Calu3 (cell line): ENCODE results near the gene GATAD2A. TPM values are rescaled to one million over a fixed set of nuclear protein-coding genes. Genes with fewer than 3 reads are reported as not detected.

Experiments used
- BruUV-seq: library from RNA; stranded (reverse); fragments of 400-500 nt; replicated peaks from 2 replicates; lab custom pipeline; 2021; lab: Mats Ljungman, UMichigan
- CTCF ChIA-PET: fragments of 300-600 bp; sonication (Branson Sonifier 250); formaldehyde crosslinking; loops from one replicate; lab custom pipeline; 2022; ENCODE audit warnings: antibody characterized with exemption; lab: Charles Lee
- DNase-seq: peaks from one replicate; pipeline ENCODE4 v3.0.0; 2022
- H3K27ac Mint-ChIP-seq: one replicate; pipeline ENCODE4 v1.8.0; 2022; ENCODE audit warnings: mixed read lengths; ENCODE audit not compliant: unreplicated experiment
- H3K27me3 Mint-ChIP-seq: one replicate; pipeline ENCODE4 v1.8.0; 2022; ENCODE audit warnings: mixed read lengths; ENCODE audit not compliant: unreplicated experiment
- H3K36me3 Mint-ChIP-seq: one replicate; pipeline ENCODE4 v1.8.0; 2022; ENCODE audit warnings: mild to moderate bottlenecking, moderate library complexity, mixed read lengths; ENCODE audit not compliant: insufficient read depth, unreplicated experiment
- H3K4me1 Mint-ChIP-seq: one replicate; pipeline ENCODE4 v1.8.0; 2022; ENCODE audit warnings: mild to moderate bottlenecking, low read depth, mixed read lengths; ENCODE audit not compliant: unreplicated experiment
- H3K4me3 Mint-ChIP-seq: one replicate; pipeline ENCODE4 v1.8.0; 2022; ENCODE audit warnings: mild to moderate bottlenecking, low read depth, moderate library complexity, mixed read lengths; ENCODE audit not compliant: unreplicated experiment
- H3K9me3 Mint-ChIP-seq: one replicate; pipeline ENCODE4 v1.8.0; 2022; ENCODE audit warnings: low read depth, mixed read lengths; ENCODE audit not compliant: unreplicated experiment
- intact Hi-C: fragments of 100-400 bp; cut with micrococcal nuclease; formaldehyde crosslinking; loops from one replicate; pipeline ENCODE4 v1.10.0; 2022; ENCODE audit not compliant: unreplicated experiment
- total RNA-seq: library from RNA; stranded (reverse); gene quantifications from 2 replicates; pipeline ENCODE4 v1.2.3, GENCODE V29; 2022
- TF ChIP-seq, protein P1 (sequence below): fragments of 200-600 bp; IDR thresholded peaks from one replicate; pipeline ENCODE4 v1.8.0; 2022; ENCODE audit warnings: antibody characterized with exemption; ENCODE audit not compliant: unreplicated experiment

GATAD2A gene
- total RNA-seq, 1 experiment from 2014 or later: 79.8 TPM

DNA sequence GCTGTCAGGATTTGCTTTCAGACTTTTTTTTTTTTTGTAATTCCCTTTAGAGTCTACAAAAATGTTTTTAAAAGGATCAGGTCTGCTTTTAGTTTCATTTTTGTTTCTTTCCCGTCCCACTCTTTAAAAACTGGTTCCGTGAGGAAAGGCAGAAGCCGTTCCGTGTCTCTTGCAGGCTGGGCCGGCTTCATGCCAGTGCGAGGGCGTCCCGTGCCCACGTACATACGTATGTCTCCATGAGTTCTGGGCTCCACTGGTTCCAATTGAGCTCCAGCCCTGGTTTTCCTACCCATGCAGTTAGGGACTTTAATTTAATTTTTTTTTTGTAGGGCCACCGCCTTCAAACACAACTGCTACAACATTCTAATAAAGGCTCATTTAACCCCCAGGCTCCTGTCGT is 101.1 kb downstream of the GATAD2A start:
- DNase-seq: no peak
- Mint-ChIP-seq H3K36me3 (peaks cover 30% of the 10 kb centered on the region), H3K27ac (no peak overlapping the region), H3K4me3 (no peak overlapping the region), H3K4me1 (no peaks in the 10 kb centered on the region), H3K27me3 (no peaks in the 10 kb centered on the region), H3K9me3 (no peaks in the 10 kb centered on the region)
- TF ChIP-seq, protein P1, sequence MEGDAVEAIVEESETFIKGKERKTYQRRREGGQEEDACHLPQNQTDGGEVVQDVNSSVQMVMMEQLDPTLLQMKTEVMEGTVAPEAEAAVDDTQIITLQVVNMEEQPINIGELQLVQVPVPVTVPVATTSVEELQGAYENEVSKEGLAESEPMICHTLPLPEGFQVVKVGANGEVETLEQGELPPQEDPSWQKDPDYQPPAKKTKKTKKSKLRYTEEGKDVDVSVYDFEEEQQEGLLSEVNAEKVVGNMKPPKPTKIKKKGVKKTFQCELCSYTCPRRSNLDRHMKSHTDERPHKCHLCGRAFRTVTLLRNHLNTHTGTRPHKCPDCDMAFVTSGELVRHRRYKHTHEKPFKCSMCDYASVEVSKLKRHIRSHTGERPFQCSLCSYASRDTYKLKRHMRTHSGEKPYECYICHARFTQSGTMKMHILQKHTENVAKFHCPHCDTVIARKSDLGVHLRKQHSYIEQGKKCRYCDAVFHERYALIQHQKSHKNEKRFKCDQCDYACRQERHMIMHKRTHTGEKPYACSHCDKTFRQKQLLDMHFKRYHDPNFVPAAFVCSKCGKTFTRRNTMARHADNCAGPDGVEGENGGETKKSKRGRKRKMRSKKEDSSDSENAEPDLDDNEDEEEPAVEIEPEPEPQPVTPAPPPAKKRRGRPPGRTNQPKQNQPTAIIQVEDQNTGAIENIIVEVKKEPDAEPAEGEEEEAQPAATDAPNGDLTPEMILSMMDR: no peak
- intact Hi-C loops: no loop called here
- CTCF ChIA-PET: interaction anchor here (0.6 kb wide), 1 partner anchor 15 kb away, joined by 4 read pairs; no protein-coding TSS in a partner anchor
- BruUV-seq: TSS peak; percentile 25

DNA sequence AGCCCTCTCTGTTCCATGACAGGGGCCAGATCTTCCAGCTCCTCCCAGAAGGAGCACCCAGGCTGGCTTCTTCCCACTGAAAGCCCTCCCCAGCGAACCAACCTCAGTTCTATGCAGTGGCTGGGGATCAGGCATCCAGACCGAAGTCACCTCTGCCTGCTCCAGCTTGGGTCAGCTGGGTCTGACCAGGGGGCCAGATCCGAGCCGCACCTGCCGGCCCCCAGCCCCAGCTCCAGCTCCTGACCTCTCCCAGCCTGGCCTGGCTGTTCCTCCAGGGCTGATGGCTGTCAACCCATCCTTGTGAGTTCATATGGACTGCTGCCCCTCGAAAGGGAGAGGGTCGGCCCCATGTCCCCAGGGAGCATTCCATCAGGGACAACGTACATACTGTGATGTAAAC is 101.9 kb downstream of the GATAD2A start:
- no peak overlapping the region for H3K4me3 Mint-ChIP-seq
- H3K36me3 Mint-ChIP-seq: peaks cover 23% of the 10 kb centered on the region
- H3K4me1 Mint-ChIP-seq: no peaks in the 10 kb centered on the region
- intact Hi-C loops: no loop called here
- no peak overlapping the region for H3K27ac Mint-ChIP-seq
- no TSS peak for BruUV-seq
- H3K27me3 Mint-ChIP-seq: no peaks in the 10 kb centered on the region
- H3K9me3 Mint-ChIP-seq: no peaks in the 10 kb centered on the region
- no peak for DNase-seq
- TF ChIP-seq, protein P1: no peak
- CTCF ChIA-PET: interaction anchor here (0.6 kb wide), 1 partner anchor 15 kb away, joined by 4 read pairs; no protein-coding TSS in a partner anchor

- H3K4me1 Mint-ChIP-seq: no peaks in the 10 kb centered on the region
- no peaks in the 10 kb centered on the region for H3K9me3 Mint-ChIP-seq
- H3K36me3 Mint-ChIP-seq: peaks cover 21% of the 10 kb centered on the region
- intact Hi-C loops: no loop called here
- no peak overlapping the region for H3K4me3 Mint-ChIP-seq
- no peak for DNase-seq
- BruUV-seq: no TSS peak
- no peak overlapping the region for H3K27ac Mint-ChIP-seq
- CTCF ChIA-PET: no interaction called here
- TF ChIP-seq, protein P1: no peak
- no peaks in the 10 kb centered on the region for H3K27me3 Mint-ChIP-seq
These were observed 102.7 kb downstream of the GATAD2A start for GRCh38 chr19:19508217-19508616.

- Mint-ChIP-seq H3K36me3 (peaks cover 24% of the 10 kb centered on the region), H3K4me1 (no peaks in the 10 kb centered on the region), H3K4me3 (no peak overlapping the region), H3K9me3 (no peaks in the 10 kb centered on the region), H3K27ac (no peak overlapping the region), H3K27me3 (no peaks in the 10 kb centered on the region)
- intact Hi-C loops: no loop called here
- no TSS peak for BruUV-seq
- TF ChIP-seq, protein P1: no peak
- no peak for DNase-seq
- CTCF ChIA-PET: no interaction called here
These were observed 105.0 kb downstream of the GATAD2A start for GRCh38 chr19:19510432-19510831.
